HG03159 (cell line): ENCODE data around the gene TJP2.

ENCODE experiments used
- ATAC-seq: cut with Tn5 transposase; IDR thresholded peaks from one replicate; pipeline ENCODE4 v1.9.1; 2021; ENCODE audit warnings: mild to moderate bottlenecking, moderate library complexity; ENCODE audit not compliant: unreplicated experiment

The TJP2 gene

GRCh38 chr9:69222970-69223369 is 48.9 kb downstream of the TJP2 start:
- no peak for ATAC-seq

- ATAC-seq = peak; percentile 72
Measured at GRCh38 chr9:69223605-69224004, 49.5 kb downstream of the TJP2 start.

GRCh38 chr9:69229367-69229766 is 55.3 kb downstream of the TJP2 start:
- ATAC-seq = no peak

GRCh38 chr9:69232135-69232534 is 58.1 kb downstream of the TJP2 start:
- no peak for ATAC-seq

GRCh38 chr9:69234683-69235082 is 60.6 kb downstream of the TJP2 start:
- ATAC-seq = no peak

- ATAC-seq = no peak
Measured at GRCh38 chr9:69236188-69236587, 62.1 kb downstream of the TJP2 start.

GRCh38 chr9:69237702-69238295 is 63.7 kb downstream of the TJP2 start:
- no peak for ATAC-seq

- no peak for ATAC-seq
Measured at GRCh38 chr9:69243116-69243515, 69.0 kb downstream of the TJP2 start.

- ATAC-seq = no peak
Measured at GRCh38 chr9:69246629-69247028, 72.6 kb downstream of the TJP2 start.

GRCh38 chr9:69248005-69248404 is 73.9 kb downstream of the TJP2 start:
- no peak for ATAC-seq

- ATAC-seq = no peak
Measured at GRCh38 chr9:69249337-69249736, 75.3 kb downstream of the TJP2 start.

GRCh38 chr9:69250681-69251080 is 76.6 kb downstream of the TJP2 start:
- ATAC-seq = no peak

- no peak for ATAC-seq
Measured at GRCh38 chr9:69252436-69252835, 78.4 kb downstream of the TJP2 start.

- ATAC-seq = no peak
Measured at GRCh38 chr9:69253057-69253456, 79.0 kb downstream of the TJP2 start.

- ATAC-seq = no peak
Measured at GRCh38 chr9:69254223-69254622, 80.1 kb downstream of the TJP2 start.

- ATAC-seq = no peak
Measured at GRCh38 chr9:69255591-69255990, 81.5 kb downstream of the TJP2 start.

GRCh38 chr9:69258551-69258950 is 84.5 kb downstream of the TJP2 start:
- no peak for ATAC-seq

- ATAC-seq = no peak
Measured at GRCh38 chr9:69260161-69260560, 86.1 kb downstream of the TJP2 start.

GRCh38 chr9:69261636-69262035 is 87.6 kb downstream of the TJP2 start:
- no peak for ATAC-seq

- ATAC-seq = no peak
Measured at GRCh38 chr9:69264526-69264925, 90.4 kb downstream of the TJP2 start.

GRCh38 chr9:69265891-69266290 is 91.8 kb downstream of the TJP2 start:
- no peak for ATAC-seq

- no peak for ATAC-seq
Measured at GRCh38 chr9:69272212-69272611, 98.1 kb downstream of the TJP2 start.

- no peak for ATAC-seq
Measured at GRCh38 chr9:69273161-69273560, 99.1 kb downstream of the TJP2 start.
